Ishikawa (cell line): ENCODE measurements around the gene ABCB9.

Experiments
- CEBPB ChIP-seq: IDR thresholded peaks from 2 replicates; pipeline ENCODE4 v1.6.1; 2012
- CREB1 ChIP-seq: IDR thresholded peaks from 2 replicates; pipeline ENCODE4 v1.6.1; 2012; ENCODE audit warnings: low read depth
- EGR1 ChIP-seq: IDR thresholded peaks from 2 replicates; pipeline ENCODE4 v1.6.1; 2012
- EP300 ChIP-seq: IDR thresholded peaks from 2 replicates; pipeline ENCODE4 v1.6.1; 2012; ENCODE audit warnings: borderline replicate concordance
- FOXM1 ChIP-seq: IDR thresholded peaks from 2 replicates; pipeline ENCODE4 v1.6.1; 2012; ENCODE audit warnings: low read depth, borderline replicate concordance
- NFIC ChIP-seq: IDR thresholded peaks from 2 replicates; pipeline ENCODE4 v1.6.1; 2012
- RAD21 ChIP-seq: IDR thresholded peaks from 2 replicates; pipeline ENCODE4 v1.6.1; 2012; ENCODE audit warnings: low read depth
- TAF1 ChIP-seq: IDR thresholded peaks from 2 replicates; pipeline ENCODE4 v1.6.1; 2012; ENCODE audit warnings: low read depth, mild to moderate bottlenecking
- TCF12 ChIP-seq: IDR thresholded peaks from 2 replicates; pipeline ENCODE4 v1.6.1; 2012; ENCODE audit warnings: low read depth
- TEAD4 ChIP-seq: IDR thresholded peaks from 2 replicates; pipeline ENCODE4 v1.6.1; 2012
- YY1 ChIP-seq: IDR thresholded peaks from 2 replicates; pipeline ENCODE4 v1.6.1; 2012; ENCODE audit warnings: low read depth
- ZBTB7A ChIP-seq: IDR thresholded peaks from 2 replicates; pipeline ENCODE4 v1.6.1; 2012; ENCODE audit warnings: low read depth
- TF ChIP-seq, protein P1 (sequence below): IDR thresholded peaks from 2 replicates; pipeline ENCODE4 v1.6.1; 2012
- TF ChIP-seq, protein P2 (sequence below): IDR thresholded peaks from 2 replicates; pipeline ENCODE4 v1.6.1; 2012; ENCODE audit warnings: low read depth, mild to moderate bottlenecking
- TF ChIP-seq, protein P3 (sequence below): IDR thresholded peaks from 2 replicates; pipeline ENCODE4 v1.6.1; 2012

The ABCB9 gene

DNA sequence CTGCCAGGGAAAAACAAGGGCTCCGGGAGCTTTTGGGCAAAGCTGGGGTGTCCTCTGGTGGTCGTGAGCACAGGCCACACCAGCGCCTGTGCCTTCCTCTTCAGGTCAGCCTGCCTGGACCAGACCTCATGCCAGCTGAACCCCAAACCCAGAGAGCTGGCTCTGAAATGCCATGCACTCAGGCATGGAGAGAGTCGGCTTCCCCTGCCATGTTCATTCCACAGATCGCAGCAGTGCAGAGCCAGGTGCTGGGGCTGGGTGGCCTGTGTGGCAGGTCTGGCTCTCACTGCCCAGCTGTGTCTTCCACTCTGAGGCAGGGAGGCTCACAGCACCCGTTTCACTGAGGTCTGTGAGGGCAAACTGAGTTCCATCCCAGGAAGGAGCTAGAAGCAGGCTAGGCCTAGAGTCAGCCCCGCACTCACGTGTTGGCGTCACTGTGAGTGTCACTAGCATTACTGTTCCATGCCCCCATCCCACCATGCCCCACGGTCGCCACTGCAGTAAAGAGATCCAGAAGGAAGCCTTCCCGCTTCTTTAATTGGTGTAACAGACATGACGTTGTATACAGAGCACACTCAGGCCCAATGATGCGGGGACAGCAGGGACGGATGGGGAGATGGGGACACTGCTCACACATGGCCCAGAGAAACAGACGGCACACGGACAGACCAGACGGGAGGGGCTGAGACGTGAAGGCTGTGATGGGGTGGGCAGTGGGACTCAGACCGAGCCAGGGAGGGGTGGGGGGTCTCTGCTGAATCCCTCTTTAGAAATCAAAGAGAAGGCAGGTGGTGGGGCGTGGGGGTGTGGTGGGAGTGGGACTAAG, 16.9 kb upstream of the ABCB9 start:
- no peak for TF ChIP-seq CEBPB

DNA sequence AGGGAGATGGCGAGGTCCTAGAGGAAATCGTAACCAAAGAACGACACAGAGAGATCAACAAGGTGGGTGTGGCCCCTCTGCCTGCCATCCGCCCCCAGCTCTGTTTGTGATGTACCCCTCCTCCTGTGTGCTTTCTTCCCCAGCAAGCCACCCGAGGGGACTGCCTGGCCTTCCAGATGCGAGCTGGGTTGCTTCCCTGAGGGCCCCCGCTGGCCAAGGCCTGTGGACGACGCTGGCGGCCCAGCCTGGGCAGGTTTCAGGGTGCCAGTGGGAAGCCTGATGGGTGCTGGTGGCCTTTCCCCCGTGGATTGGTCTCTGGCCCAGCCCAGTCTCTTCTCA, 16.2 kb upstream of the ABCB9 start:
- no peak for TF ChIP-seq YY1
- no peak for TF ChIP-seq EGR1
- TF ChIP-seq TEAD4 = no peak
- TF ChIP-seq, protein P1, sequence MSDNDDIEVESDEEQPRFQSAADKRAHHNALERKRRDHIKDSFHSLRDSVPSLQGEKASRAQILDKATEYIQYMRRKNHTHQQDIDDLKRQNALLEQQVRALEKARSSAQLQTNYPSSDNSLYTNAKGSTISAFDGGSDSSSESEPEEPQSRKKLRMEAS = no peak
- TF ChIP-seq ZBTB7A = no peak
- TF ChIP-seq, protein P2, sequence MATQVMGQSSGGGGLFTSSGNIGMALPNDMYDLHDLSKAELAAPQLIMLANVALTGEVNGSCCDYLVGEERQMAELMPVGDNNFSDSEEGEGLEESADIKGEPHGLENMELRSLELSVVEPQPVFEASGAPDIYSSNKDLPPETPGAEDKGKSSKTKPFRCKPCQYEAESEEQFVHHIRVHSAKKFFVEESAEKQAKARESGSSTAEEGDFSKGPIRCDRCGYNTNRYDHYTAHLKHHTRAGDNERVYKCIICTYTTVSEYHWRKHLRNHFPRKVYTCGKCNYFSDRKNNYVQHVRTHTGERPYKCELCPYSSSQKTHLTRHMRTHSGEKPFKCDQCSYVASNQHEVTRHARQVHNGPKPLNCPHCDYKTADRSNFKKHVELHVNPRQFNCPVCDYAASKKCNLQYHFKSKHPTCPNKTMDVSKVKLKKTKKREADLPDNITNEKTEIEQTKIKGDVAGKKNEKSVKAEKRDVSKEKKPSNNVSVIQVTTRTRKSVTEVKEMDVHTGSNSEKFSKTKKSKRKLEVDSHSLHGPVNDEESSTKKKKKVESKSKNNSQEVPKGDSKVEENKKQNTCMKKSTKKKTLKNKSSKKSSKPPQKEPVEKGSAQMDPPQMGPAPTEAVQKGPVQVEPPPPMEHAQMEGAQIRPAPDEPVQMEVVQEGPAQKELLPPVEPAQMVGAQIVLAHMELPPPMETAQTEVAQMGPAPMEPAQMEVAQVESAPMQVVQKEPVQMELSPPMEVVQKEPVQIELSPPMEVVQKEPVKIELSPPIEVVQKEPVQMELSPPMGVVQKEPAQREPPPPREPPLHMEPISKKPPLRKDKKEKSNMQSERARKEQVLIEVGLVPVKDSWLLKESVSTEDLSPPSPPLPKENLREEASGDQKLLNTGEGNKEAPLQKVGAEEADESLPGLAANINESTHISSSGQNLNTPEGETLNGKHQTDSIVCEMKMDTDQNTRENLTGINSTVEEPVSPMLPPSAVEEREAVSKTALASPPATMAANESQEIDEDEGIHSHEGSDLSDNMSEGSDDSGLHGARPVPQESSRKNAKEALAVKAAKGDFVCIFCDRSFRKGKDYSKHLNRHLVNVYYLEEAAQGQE = no peak
- no peak for TF ChIP-seq TAF1
- TF ChIP-seq EP300 = no peak
- no peak for TF ChIP-seq TCF12
- TF ChIP-seq NFIC = no peak
- no peak for TF ChIP-seq CREB1
- TF ChIP-seq, protein P3, sequence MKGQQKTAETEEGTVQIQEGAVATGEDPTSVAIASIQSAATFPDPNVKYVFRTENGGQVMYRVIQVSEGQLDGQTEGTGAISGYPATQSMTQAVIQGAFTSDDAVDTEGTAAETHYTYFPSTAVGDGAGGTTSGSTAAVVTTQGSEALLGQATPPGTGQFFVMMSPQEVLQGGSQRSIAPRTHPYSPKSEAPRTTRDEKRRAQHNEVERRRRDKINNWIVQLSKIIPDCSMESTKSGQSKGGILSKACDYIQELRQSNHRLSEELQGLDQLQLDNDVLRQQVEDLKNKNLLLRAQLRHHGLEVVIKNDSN = no peak
- no peak for TF ChIP-seq CEBPB
- TF ChIP-seq RAD21 = no peak

DNA sequence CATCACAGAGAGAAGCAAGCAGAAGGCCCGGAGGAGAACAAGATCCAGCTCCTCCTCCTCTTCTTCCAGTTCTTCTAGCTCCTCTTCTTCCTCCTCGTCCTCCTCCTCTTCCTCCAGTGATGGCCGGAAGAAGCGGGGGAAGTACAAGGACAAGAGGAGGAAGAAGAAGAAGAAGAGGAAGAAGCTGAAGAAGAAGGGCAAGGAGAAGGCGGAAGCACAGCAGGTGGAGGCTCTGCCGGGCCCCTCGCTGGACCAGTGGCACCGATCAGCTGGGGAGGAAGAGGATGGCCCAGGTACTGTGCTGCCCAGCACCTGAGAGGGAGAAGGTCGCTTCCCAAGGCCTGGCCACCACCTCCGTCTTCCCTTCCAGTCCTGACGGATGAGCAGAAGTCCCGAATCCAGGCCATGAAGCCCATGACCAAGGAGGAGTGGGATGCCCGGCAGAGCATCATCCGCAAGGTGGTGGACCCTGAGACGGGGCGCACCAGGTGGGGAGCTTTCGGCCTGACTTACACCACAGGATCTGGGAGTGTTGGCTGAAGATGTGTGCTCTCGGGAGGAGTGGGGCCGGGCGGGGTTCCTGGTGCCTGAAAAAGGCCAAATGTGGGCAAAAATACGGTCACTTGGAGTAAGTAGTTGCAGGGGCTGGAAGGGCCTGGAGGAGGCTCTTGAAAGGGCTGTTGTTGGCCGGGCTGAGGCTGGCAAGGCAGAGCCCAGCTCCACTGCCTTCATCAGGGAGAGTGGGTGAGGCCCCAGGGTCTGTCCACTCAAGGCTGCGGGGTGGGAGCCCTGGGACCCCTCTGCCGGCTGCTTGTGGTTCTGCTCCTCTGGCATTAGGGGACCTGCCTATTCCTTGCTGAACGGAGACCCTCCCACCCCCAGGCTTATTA, 15.6 kb upstream of the ABCB9 start:
- TF ChIP-seq RAD21 (no peak), TAF1 (no peak), NFIC (no peak), ZBTB7A (no peak), CEBPB (no peak), TCF12 (no peak), YY1 (no peak), EP300 (no peak), EGR1 (no peak), CREB1 (no peak), FOXM1 (no peak), TEAD4 (no peak)
- TF ChIP-seq, protein P1 = no peak
- TF ChIP-seq, protein P3 = no peak
- TF ChIP-seq, protein P2 = no peak

DNA sequence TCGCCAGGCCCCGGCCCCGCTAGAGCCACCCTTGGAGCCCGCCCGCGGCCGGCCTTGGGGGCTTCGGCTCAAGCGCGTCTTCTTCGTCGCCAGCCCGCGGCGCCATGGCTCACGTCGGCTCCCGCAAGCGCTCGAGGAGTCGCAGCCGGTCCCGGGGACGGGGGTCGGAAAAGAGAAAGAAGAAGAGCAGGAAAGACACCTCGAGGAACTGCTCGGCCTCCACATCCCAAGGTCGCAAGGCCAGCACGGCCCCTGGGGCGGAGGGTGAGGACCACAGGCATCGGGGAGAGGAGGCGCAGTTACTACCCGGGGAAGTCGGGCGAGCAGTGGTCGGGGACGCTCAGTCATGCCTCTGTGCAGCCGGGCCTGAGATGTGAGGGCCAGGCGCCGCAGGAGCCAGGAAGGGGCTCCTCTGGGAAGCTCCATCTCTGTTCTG, 14.8 kb upstream of the ABCB9 start:
- TF ChIP-seq ZBTB7A = no peak
- peak; percentile 27; the same call in 1 of the 2 replicates for TF ChIP-seq YY1
- TF ChIP-seq, protein P1 = no peak
- no peak for TF ChIP-seq TAF1
- TF ChIP-seq NFIC = no peak
- no peak for TF ChIP-seq FOXM1

DNA sequence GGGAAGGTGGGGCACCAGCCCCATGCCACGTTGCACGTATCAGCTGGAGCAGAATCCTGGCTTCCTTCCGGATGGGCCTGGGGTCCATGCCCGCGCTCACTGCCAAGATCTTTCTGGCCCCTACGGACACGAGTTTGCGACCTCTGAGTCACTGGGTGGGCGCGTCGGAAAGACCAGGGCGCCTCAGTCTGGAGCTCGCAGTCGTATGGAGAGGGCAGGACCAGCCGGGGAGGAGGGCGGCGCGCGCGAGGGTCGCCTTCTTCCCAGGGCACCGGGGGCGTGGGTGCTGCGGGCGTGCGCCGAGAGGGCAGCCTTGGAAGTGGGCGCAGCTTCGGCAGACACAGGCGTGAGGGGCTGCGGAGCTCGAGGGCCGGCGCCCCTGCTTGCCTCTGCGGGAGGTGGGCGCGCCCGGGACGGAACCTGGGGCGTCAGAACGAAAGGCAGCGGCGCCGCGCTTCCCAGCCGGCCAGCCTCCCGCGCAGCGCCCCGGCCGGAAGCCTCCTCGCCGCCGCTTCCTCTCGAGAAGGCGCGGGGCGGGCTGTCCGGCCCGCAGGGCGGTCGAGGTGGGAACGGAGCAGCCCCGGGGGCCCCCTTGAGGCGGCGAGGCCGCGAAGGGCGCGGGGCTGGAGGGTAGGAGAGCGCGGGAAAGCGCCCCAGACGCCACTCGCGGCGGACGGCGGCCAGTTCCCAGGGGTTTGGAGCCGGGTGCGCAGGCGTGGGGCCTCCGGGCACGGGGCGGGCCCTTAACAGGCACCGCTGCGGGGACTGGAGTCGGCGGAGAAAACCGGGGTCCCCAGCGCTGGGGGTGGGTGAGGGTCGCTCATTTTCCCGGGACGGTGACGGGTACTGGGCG, 14.1 kb upstream of the ABCB9 start, which contains the start of gene ARL6IP4:
Gene ARL6IP4 (plus strand): TSS at position 499 of the 853 bp plus-strand sequence. CDS start 459 bp downstream, outside the sequence.
- no peak for TF ChIP-seq CEBPB
- TF ChIP-seq TCF12 = peak; percentile 57; the same call in 1 of the 2 replicates
- peak; percentile 2; the same call in 1 of the 2 replicates for TF ChIP-seq RAD21
- TF ChIP-seq, protein P1 = peak; percentile 52; the same call in 1 of the 2 replicates
- peak; percentile 75 for TF ChIP-seq TAF1
- TF ChIP-seq, protein P2 = no peak
- TF ChIP-seq, protein P3 = no peak
- TF ChIP-seq NFIC = no peak
- no peak for TF ChIP-seq FOXM1
- peak; percentile 21; the same call in 1 of the 2 replicates for TF ChIP-seq EGR1
- peak; percentile 85 for TF ChIP-seq ZBTB7A
- TF ChIP-seq CREB1 = no peak
- no peak; the same call in 1 of the 2 replicates for TF ChIP-seq EP300
- TF ChIP-seq YY1 = 0 out of 2 replicates have a peak, but pooled peaks have one; percentile 22
